Vagina (tissue), 2 donors: ENCODE data around the gene CTNNBL1. TPM values are rescaled to one million over a fixed set of nuclear protein-coding genes. Genes with fewer than 3 reads are reported as not detected.

Experiments used
- DNase-seq, 2 donors: peaks; one replicate each; pipeline ENCODE4 v3.0.0-alpha.2; 2017; ENCODE audit errors: extremely low spot score in 2 of 2
- H3K27ac ChIP-seq: fragments of 200-600 bp; sonication (generic); one replicate; pipeline ENCODE4 v1.5.1; 2019
- H3K27me3 ChIP-seq: fragments of 200-600 bp; sonication (generic); one replicate; pipeline ENCODE4 v1.5.1; 2019
- H3K36me3 ChIP-seq, 2 donors: fragments of 200-600 bp; sonication (generic); one replicate each; pipeline ENCODE4 v1.5.1; 2017 to 2019
- H3K4me1 ChIP-seq: fragments of 200-600 bp; sonication (generic); one replicate; pipeline ENCODE4 v1.5.1; 2019
- H3K4me3 ChIP-seq, 2 donors: fragments of 200-600 bp; sonication (generic); 1 replicate in 1 of 2; 2 replicates in 1 of 2; pipeline ENCODE4 v1.5.1; 2016 to 2019
- H3K9me3 ChIP-seq: fragments of 200-600 bp; sonication (generic); one replicate; pipeline ENCODE4 v1.5.1; 2019
- CTCF ChIP-seq, 3 experiments: fragments of 450-650 bp in 2 of 3; fragments of 200-600 bp in 1 of 3; sonication (generic) in 1 of 3; IDR thresholded peaks; one replicate each; pipeline ENCODE4 v1.5.1; 2017 to 2019; ENCODE audit warnings: antibody characterized with exemption in 3 of 3, mild to moderate bottlenecking in 2 of 3, moderate library complexity in 2 of 3
- POLR2A ChIP-seq, 2 donors: fragments of 450-650 bp; IDR thresholded peaks; one replicate each; pipeline ENCODE4 v1.6.1; 2017; ENCODE audit warnings: antibody characterized with exemption in 2 of 2, mild to moderate bottlenecking in 2 of 2, moderate library complexity in 2 of 2
- POLR2AphosphoS5 ChIP-seq, 2 donors: sonication (generic); formaldehyde crosslinking; IDR thresholded peaks; one replicate each; pipeline ENCODE4 v1.9.0; 2017; ENCODE audit warnings: antibody characterized with exemption in 2 of 2, mild to moderate bottlenecking in 2 of 2, low read depth in 1 of 2; ENCODE audit not compliant: insufficient read depth in 1 of 2
- intact Hi-C: fragments of 100-400 bp; cut with DNase I; formaldehyde crosslinking; loops from one replicate; pipeline ENCODE4 v1.15.1; 2023
- total RNA-seq: library from RNA; depleted of rRNA; stranded (reverse); fragments of >200 nt; gene quantifications from one replicate; pipeline ENCODE4 v1.2.3, GENCODE V29; 2016

CTNNBL1 gene
- total RNA-seq, 1 donor from 2014 or later, result 40.3 TPM

DNA sequence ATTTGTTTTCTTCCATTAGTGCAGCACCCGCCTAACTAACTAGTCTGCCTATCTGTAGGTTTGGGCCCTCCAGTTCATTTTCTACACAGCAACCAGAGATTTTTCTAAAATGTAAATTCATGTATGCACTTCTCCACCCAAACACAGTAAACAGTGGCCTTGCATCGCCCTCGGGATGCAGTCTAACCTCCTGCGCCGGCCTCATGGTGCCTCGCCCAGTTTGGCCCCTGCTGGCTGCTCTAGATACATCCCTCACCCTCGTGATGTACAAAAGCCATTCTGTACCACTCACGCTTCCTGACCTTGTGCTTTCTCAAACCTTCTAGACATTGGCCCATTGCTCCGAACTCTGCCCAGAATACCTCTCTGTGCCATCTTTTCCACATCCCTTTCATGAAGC is 155.3 kb downstream of the CTNNBL1 start:
- TF ChIP-seq POLR2AphosphoS5 (IDR thresholded peaks at IDR 0.05; ENCODE audit: insufficient read depth in 1 of 2, low read depth in 1 of 2), result no peak
- TF ChIP-seq CTCF (IDR thresholded peaks at IDR 0.05), result no peak
- no peak for TF ChIP-seq POLR2A (IDR thresholded peaks at IDR 0.05)
- Histone ChIP-seq H3K36me3 (peaks cover 0 to 19% of the 10 kb centered on the region in 2 donors), H3K27me3 (no peaks in the 10 kb centered on the region), H3K9me3 (no peaks in the 10 kb centered on the region), H3K4me1 (no peaks in the 10 kb centered on the region), H3K27ac (no peak overlapping the region), H3K4me3 (no peak overlapping the region)
- intact Hi-C loops, result no loop called here
- no peak for DNase-seq

GRCh38 chr20:37849566-37849965 is 155.7 kb downstream of the CTNNBL1 start:
- no peaks in the 10 kb centered on the region for H3K9me3 ChIP-seq
- no peaks in the 10 kb centered on the region for H3K27me3 ChIP-seq
- H3K36me3 ChIP-seq, result peaks cover 0 to 19% of the 10 kb centered on the region in 2 donors
- TF ChIP-seq CTCF (IDR thresholded peaks at IDR 0.05), result no peak
- no peak for TF ChIP-seq POLR2A (IDR thresholded peaks at IDR 0.05)
- no peak for TF ChIP-seq POLR2AphosphoS5 (IDR thresholded peaks at IDR 0.05; ENCODE audit: insufficient read depth in 1 of 2, low read depth in 1 of 2)
- DNase-seq, result no peak
- intact Hi-C loops, result no loop called here
- no peaks in the 10 kb centered on the region for H3K4me1 ChIP-seq
- H3K27ac ChIP-seq, result no peak overlapping the region
- H3K4me3 ChIP-seq, result no peak overlapping the region

DNA sequence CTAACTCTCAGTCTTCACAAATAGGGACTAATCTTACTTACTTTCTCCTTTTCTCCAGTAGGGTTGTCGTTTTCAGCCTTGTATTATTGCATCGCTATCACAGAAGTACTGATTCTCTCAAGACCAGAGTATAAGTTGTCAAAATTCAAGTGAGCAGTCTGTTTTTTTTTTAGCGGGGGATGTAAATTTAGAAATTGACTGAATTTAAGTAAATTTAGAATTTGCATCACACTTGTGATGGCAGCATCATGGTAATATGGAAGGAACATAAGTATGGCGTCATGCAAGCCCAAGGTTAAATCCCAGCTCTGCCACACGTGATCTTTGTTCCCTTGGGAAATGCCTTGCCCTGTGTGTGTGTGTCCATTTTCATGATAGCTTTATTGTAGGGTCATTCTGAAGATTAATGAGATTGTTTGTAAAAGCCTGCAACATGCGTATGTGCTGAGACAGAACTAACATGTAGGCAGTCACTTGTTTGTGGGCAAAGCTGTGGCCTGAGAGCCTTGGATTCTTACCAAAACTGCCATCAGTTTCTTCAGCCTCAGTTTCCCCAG is 156.3 kb downstream of the CTNNBL1 start:
- H3K27me3 ChIP-seq, result no peaks in the 10 kb centered on the region
- DNase-seq, result no peak
- no peak for TF ChIP-seq CTCF (IDR thresholded peaks at IDR 0.05)
- no peak for TF ChIP-seq POLR2A (IDR thresholded peaks at IDR 0.05)
- TF ChIP-seq POLR2AphosphoS5 (IDR thresholded peaks at IDR 0.05; ENCODE audit: insufficient read depth in 1 of 2, low read depth in 1 of 2), result no peak
- intact Hi-C loops, result no loop called here
- no peak overlapping the region for H3K4me3 ChIP-seq
- no peaks in the 10 kb centered on the region for H3K9me3 ChIP-seq
- H3K27ac ChIP-seq, result no peak overlapping the region
- no peaks in the 10 kb centered on the region for H3K4me1 ChIP-seq
- peaks cover 0 to 17% of the 10 kb centered on the region in 2 donors for H3K36me3 ChIP-seq

DNA sequence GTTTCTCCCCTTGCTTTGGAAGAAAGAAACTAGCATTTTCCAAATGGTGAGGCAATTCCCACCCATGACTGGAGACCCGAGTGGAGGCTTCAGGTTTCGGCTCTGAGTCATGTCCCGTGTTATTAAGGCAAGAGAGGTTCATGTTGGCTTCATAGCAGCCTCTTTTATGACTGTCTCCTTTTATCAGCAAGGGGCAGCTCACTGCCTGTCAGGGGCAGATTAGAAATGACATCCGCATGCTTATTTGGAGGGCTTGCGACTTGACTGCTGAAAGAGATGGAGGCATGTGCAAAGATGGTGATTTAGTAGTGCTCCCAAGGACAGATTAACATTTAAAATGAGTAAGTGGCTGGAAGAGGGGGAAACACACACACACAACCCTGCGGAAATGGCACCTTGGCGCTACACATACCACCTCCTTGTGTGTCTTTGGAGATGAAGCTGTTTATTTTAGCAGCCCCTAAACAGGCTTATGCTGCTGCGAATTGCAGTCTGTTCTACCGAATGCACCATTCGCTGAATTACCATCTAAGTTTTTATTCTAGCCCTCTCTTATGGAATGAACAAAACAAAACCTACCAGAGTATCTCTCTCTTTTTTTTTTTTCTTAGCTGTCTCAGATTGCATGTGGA is 157.0 kb downstream of the CTNNBL1 start:
- Histone ChIP-seq H3K4me1 (no peaks in the 10 kb centered on the region), H3K27ac (no peak overlapping the region), H3K27me3 (no peaks in the 10 kb centered on the region), H3K4me3 (no peak overlapping the region), H3K9me3 (no peaks in the 10 kb centered on the region), H3K36me3 (peaks cover 0 to 16% of the 10 kb centered on the region in 2 donors)
- intact Hi-C loops, result no loop called here
- DNase-seq, result no peak
- TF ChIP-seq POLR2A (IDR thresholded peaks at IDR 0.05) (no peak), POLR2AphosphoS5 (IDR thresholded peaks at IDR 0.05; ENCODE audit: insufficient read depth in 1 of 2, low read depth in 1 of 2) (no peak), CTCF (IDR thresholded peaks at IDR 0.05) (no peak)

DNA sequence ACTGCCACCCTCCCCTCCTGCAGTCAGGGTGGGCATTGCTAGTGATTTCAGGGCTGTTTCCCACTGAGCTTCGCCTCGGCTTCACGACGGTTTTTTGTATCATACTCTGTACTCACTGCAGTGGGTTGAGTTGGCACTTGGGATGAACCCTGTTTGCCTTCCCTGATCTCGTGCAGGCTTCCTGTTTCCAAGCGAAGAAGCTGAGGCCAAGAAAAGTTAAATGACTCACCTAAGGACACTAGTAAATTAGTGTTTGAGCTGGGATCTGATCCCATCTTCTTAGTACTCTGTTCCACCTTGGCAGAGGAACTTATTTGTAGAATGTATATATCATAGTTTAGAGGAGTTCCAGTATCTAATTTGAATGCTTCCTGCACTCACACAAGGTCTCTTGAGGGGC is 158.8 kb downstream of the CTNNBL1 start:
- no peaks in the 10 kb centered on the region for H3K4me1 ChIP-seq
- DNase-seq, result no peak
- H3K27me3 ChIP-seq, result no peaks in the 10 kb centered on the region
- no peak for TF ChIP-seq POLR2A (IDR thresholded peaks at IDR 0.05)
- TF ChIP-seq POLR2AphosphoS5 (IDR thresholded peaks at IDR 0.05; ENCODE audit: insufficient read depth in 1 of 2, low read depth in 1 of 2), result no peak
- TF ChIP-seq CTCF (IDR thresholded peaks at IDR 0.05), result no peak
- intact Hi-C loops, result no loop called here
- H3K4me3 ChIP-seq, result no peak overlapping the region
- no peaks in the 10 kb centered on the region for H3K9me3 ChIP-seq
- peaks cover 0 to 16% of the 10 kb centered on the region in 2 donors for H3K36me3 ChIP-seq
- no peak overlapping the region for H3K27ac ChIP-seq
